Erythroblast (primary cell): ENCODE results near the gene TM9SF1.

Experiments
- GATA1 ChIP-seq: IDR thresholded peaks from 2 replicates; pipeline ENCODE4 v1.6.1; 2011; ENCODE audit warnings: low read depth, mild to moderate bottlenecking, control low read depth, low read length, moderate library complexity
- POLR2A ChIP-seq: IDR thresholded peaks from 2 replicates; pipeline ENCODE4 v1.6.1; 2011; ENCODE audit warnings: mild to moderate bottlenecking, low read length

GRCh38 chr14:24162093-24162492, 33.1 kb downstream of the TM9SF1 start:
- no peak for TF ChIP-seq POLR2A
- TF ChIP-seq GATA1 = no peak
